Stomach (tissue), 9 donors: Measurements from ENCODE around the gene TM9SF2. TPM values are rescaled to one million over a fixed set of nuclear protein-coding genes. Genes with fewer than 3 reads are reported as not detected.

ENCODE experiments used
- DNase-seq, 2 donors: peaks; one replicate each; pipeline versions ENCODE4 v3.0.0 to v3.0.0-alpha.2; 2013 to 2019
- H3K27ac ChIP-seq, 5 donors: fragments of 200-600 bp in 4 of 5; sonication (generic) in 4 of 5; one replicate each; pipeline ENCODE4 v1.5.1; 2013 to 2019; ENCODE audit warnings: mild to moderate bottlenecking in 1 of 5, moderate library complexity in 1 of 5
- H3K27me3 ChIP-seq, 3 donors: fragments of 200-600 bp; sonication (generic); one replicate each; pipeline ENCODE4 v1.5.1; 2017 to 2019; ENCODE audit warnings: mixed run types in 1 of 3
- H3K36me3 ChIP-seq, 4 donors: fragments of 200-600 bp; sonication (generic); 1 replicate in 3 of 4; 2 replicates in 1 of 4; pipeline ENCODE4 v1.5.1; 2016 to 2019
- H3K4me1 ChIP-seq, 4 donors: fragments of 200-600 bp; sonication (generic); one replicate each; pipeline ENCODE4 v1.5.1; 2016 to 2019
- H3K4me3 ChIP-seq, 4 donors: fragments of 200-600 bp; sonication (generic) in 3 of 4; one replicate each; pipeline ENCODE4 v1.5.1; 2016 to 2019; ENCODE audit warnings: mild to moderate bottlenecking in 1 of 4
- H3K9me3 ChIP-seq, 4 donors: fragments of 200-600 bp; sonication (generic); one replicate each; pipeline ENCODE4 v1.5.1; 2016 to 2019
- EP300 ChIP-seq: sonication (generic); formaldehyde crosslinking; IDR thresholded peaks from one replicate; pipeline ENCODE4 v1.6.1; 2017; ENCODE audit warnings: antibody characterized with exemption
- POLR2A ChIP-seq, 4 donors: fragments of 450-650 bp; IDR thresholded peaks; one replicate each; pipeline ENCODE4 v1.6.1; 2016; ENCODE audit warnings: antibody characterized with exemption in 4 of 4, control low read depth in 2 of 4, mild to moderate bottlenecking in 1 of 4, moderate library complexity in 1 of 4
- POLR2AphosphoS5 ChIP-seq, 3 donors: sonication (generic); formaldehyde crosslinking; IDR thresholded peaks; one replicate each; pipeline ENCODE4 v1.6.1; 2016; ENCODE audit warnings: antibody characterized with exemption in 3 of 3
- WGBS, 5 donors: extraction: QIAGEN DNeasy Blood & Tissue Kit in 3 of 5; methylation state at CpG; one replicate each; pipeline versions ENCODE4 v1.1.5 to v1.1.7; 2013 to 2018; 5-methylcytosine and 5-hydroxymethylcytosine counted together
- intact Hi-C: fragments of 100-400 bp; cut with DNase I; formaldehyde crosslinking; loops from one replicate; pipeline ENCODE4 v1.15.1; 2023; ENCODE audit warnings: low total_unique reads
- polyA plus RNA-seq, 3 donors: library from polyadenylated mRNA; stranded (reverse); fragments of 200-250 nt; gene quantifications; one replicate each; pipeline ENCODE4 v1.2.3, GENCODE V29; 2013
- total RNA-seq, 5 donors: library from RNA; depleted of rRNA; stranded (reverse); fragments of >200 nt; gene quantifications; one replicate each; pipeline versions ENCODE4 v1.1.0 to v1.2.3, GENCODE V29; 2014 to 2016
- TF ChIP-seq, protein P1 (sequence below), 7 experiments: fragments of 450-650 bp in 4 of 7; fragments of 200-600 bp in 3 of 7; sonication (generic) in 3 of 7; IDR thresholded peaks; one replicate each; pipeline ENCODE4 v1.5.1; 2016 to 2019; ENCODE audit warnings: antibody characterized with exemption in 7 of 7, control low read depth in 2 of 7, mild to moderate bottlenecking in 1 of 7
- donor health status: healthy with polysubstance abuse.
- donor health status: Bipolar disorder and iron deficiency.
- donor health status: healthy.

The TM9SF2 gene
- total and polyA plus RNA-seq, 8 donors, result 18.1 to 268 (median 36.0) TPM

GRCh38 chr13:99536023-99536422, 34.8 kb downstream of the TM9SF2 start:
- 74 to 87% (median 84%) methylated on average over 2 of the region's 2 CpGs for WGBS, 5 donors
- TF ChIP-seq POLR2A (IDR thresholded peaks at IDR 0.05), result no peak
- TF ChIP-seq, protein P1, sequence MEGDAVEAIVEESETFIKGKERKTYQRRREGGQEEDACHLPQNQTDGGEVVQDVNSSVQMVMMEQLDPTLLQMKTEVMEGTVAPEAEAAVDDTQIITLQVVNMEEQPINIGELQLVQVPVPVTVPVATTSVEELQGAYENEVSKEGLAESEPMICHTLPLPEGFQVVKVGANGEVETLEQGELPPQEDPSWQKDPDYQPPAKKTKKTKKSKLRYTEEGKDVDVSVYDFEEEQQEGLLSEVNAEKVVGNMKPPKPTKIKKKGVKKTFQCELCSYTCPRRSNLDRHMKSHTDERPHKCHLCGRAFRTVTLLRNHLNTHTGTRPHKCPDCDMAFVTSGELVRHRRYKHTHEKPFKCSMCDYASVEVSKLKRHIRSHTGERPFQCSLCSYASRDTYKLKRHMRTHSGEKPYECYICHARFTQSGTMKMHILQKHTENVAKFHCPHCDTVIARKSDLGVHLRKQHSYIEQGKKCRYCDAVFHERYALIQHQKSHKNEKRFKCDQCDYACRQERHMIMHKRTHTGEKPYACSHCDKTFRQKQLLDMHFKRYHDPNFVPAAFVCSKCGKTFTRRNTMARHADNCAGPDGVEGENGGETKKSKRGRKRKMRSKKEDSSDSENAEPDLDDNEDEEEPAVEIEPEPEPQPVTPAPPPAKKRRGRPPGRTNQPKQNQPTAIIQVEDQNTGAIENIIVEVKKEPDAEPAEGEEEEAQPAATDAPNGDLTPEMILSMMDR (IDR thresholded peaks at IDR 0.05), result no peak
- no peak for TF ChIP-seq EP300
- TF ChIP-seq POLR2AphosphoS5 (IDR thresholded peaks at IDR 0.05), result no peak
- Histone ChIP-seq H3K27ac (no peak overlapping the region), H3K4me3 (no peak overlapping the region), H3K9me3 (no peaks in the 10 kb centered on the region), H3K36me3 (peaks cover 8 to 64% (median 52%) of the 10 kb centered on the region in 4 donors), H3K4me1 (no peaks in the 10 kb centered on the region), H3K27me3 (no peaks in the 10 kb centered on the region)
- intact Hi-C loops, result no loop called here
- DNase-seq, result no peak

DNA sequence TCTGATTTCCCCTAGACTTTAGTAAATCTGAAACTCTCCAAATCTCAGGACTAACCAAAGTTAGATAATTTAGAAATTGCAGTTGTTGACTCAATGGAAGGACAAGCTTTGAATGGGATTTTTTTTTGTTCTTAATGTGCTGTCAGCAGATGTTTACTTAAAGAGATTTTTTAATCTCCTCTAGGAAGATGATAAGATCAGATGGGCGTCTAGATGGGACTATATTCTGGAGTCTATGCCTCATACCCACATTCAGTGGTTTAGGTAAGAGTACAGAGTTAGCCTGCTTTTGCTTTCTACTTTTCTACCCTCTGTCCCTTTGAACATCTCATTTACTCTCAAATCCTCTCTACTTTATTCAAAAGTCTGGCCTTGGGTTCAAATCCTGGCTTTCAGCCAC, 39.3 kb downstream of the TM9SF2 start:
- intact Hi-C loops, result no loop called here
- no peaks in the 10 kb centered on the region for H3K4me1 ChIP-seq
- 27 to 65% (median 50%) methylated on average over 1 of the region's 1 CpG for WGBS, 5 donors
- H3K27me3 ChIP-seq, result no peaks in the 10 kb centered on the region
- TF ChIP-seq POLR2A (IDR thresholded peaks at IDR 0.05) (no peak), POLR2AphosphoS5 (IDR thresholded peaks at IDR 0.05) (no peak), EP300 (no peak)
- TF ChIP-seq, protein P1 (IDR thresholded peaks at IDR 0.05), result no peak
- no peaks in the 10 kb centered on the region for H3K9me3 ChIP-seq
- H3K27ac ChIP-seq, result no peak overlapping the region
- H3K36me3 ChIP-seq, result peaks cover 29 to 84% (median 76%) of the 10 kb centered on the region in 4 donors
- no peak overlapping the region for H3K4me3 ChIP-seq
- no peak for DNase-seq

- TF ChIP-seq, protein P1 (IDR thresholded peaks at IDR 0.05), result no peak
- TF ChIP-seq POLR2A (IDR thresholded peaks at IDR 0.05), result no peak
- no peak for TF ChIP-seq POLR2AphosphoS5 (IDR thresholded peaks at IDR 0.05)
- no peak for TF ChIP-seq EP300
- Histone ChIP-seq H3K9me3 (no peaks in the 10 kb centered on the region), H3K27ac (no peak overlapping the region), H3K4me1 (peaks cover 0 to 5% (median 0%) of the 10 kb centered on the region in 4 donors), H3K27me3 (no peaks in the 10 kb centered on the region), H3K36me3 (peaks cover 38 to 93% (median 90%) of the 10 kb centered on the region in 4 donors), H3K4me3 (no peak overlapping the region)
- intact Hi-C loops, result no loop called here
- peak in 1 of 2 donors; percentile 51 for DNase-seq
- 76 to 84% (median 80%) methylated on average over 8 of the region's 8 CpGs for WGBS, 5 donors
Measured at GRCh38 chr13:99542788-99543406, 41.6 kb downstream of the TM9SF2 start.

GRCh38 chr13:99545361-99545760, 44.1 kb downstream of the TM9SF2 start:
- H3K27me3 ChIP-seq, result no peaks in the 10 kb centered on the region
- H3K27ac ChIP-seq, result no peak overlapping the region
- no peak overlapping the region for H3K4me3 ChIP-seq
- WGBS, 5 donors, result 91 to 96% (median 94%) methylated on average over 6 of the region's 6 CpGs
- H3K36me3 ChIP-seq, result peaks cover 34 to 99% (median 96%) of the 10 kb centered on the region in 4 donors
- no peak for DNase-seq
- intact Hi-C loops, result no loop called here
- TF ChIP-seq POLR2AphosphoS5 (IDR thresholded peaks at IDR 0.05) (no peak), POLR2A (IDR thresholded peaks at IDR 0.05) (no peak), EP300 (no peak)
- TF ChIP-seq, protein P1 (IDR thresholded peaks at IDR 0.05), result no peak
- no peaks in the 10 kb centered on the region for H3K9me3 ChIP-seq
- peaks cover 0 to 20% (median 0%) of the 10 kb centered on the region in 4 donors for H3K4me1 ChIP-seq
